Right renal pelvis (tissue), 4 donors: ENCODE data around the gene FAM20B. TPM values are rescaled to one million over a fixed set of nuclear protein-coding genes. Genes with fewer than 3 reads are reported as not detected.
"Not testable (repeated sequence)": the region's sequence is repeated elsewhere in the genome, so short reads cannot be mapped to it uniquely, and the experiment has no call there.

Experiments
- DNase-seq, 4 donors: peaks; one replicate each; pipeline ENCODE4 v3.0.0-alpha.2; 2013; ENCODE audit warnings: low read depth in 4 of 4, low spot score in 3 of 4, missing footprints in 1 of 4
- polyA plus RNA-seq, 4 donors: library from polyadenylated mRNA; unstranded; fragments of 120-200 nt; gene quantifications; one replicate each; pipeline ENCODE4 v1.2.1, GENCODE V29; 2013; ENCODE audit not compliant: insufficient read length in 4 of 4

FAM20B gene
- polyA plus RNA-seq = 10 to 100 TPM; 41.9 to 47.7 (median 46.8) TPM

GRCh38 chr1:179025125-179025974 is at the start of gene FAM20B:
TSS of gene FAM20B (plus strand) at chr1:179025894. CDS start at chr1:179043848, 17,954 bp downstream.
- peak; percentile 79 to 87 (median 82) for DNase-seq

GRCh38 chr1:178976541-178976940 is 49.2 kb upstream of the FAM20B start:
- no peak for DNase-seq

- DNase-seq = no peak
Measured at GRCh38 chr1:178986204-178986603, 39.5 kb upstream of the FAM20B start.

- not testable (repeated sequence) for DNase-seq
Measured at GRCh38 chr1:178988198-178988597, 37.5 kb upstream of the FAM20B start.

- no peak for DNase-seq
Measured at GRCh38 chr1:178993559-178993958, 32.1 kb upstream of the FAM20B start.

GRCh38 chr1:178997428-178997827 is 28.3 kb upstream of the FAM20B start:
- DNase-seq = no peak

GRCh38 chr1:178998295-178998694 is 27.4 kb upstream of the FAM20B start:
- DNase-seq = no peak

GRCh38 chr1:178999061-178999460 is 26.6 kb upstream of the FAM20B start:
- DNase-seq = no peak

- no peak for DNase-seq
Measured at GRCh38 chr1:179001451-179001850, 24.2 kb upstream of the FAM20B start.

GRCh38 chr1:179002064-179002463 is 23.6 kb upstream of the FAM20B start:
- DNase-seq = not testable (repeated sequence)

- DNase-seq = peak in 3 of 4 donors; percentile 76 to 79 (median 77)
Measured at GRCh38 chr1:179002552-179003345, 22.9 kb upstream of the FAM20B start.

- no peak for DNase-seq
Measured at GRCh38 chr1:179003512-179004066, 22.1 kb upstream of the FAM20B start.

GRCh38 chr1:179007233-179007632 is 18.5 kb upstream of the FAM20B start:
- DNase-seq = no peak

- no peak for DNase-seq
Measured at GRCh38 chr1:179010671-179011070, 15.0 kb upstream of the FAM20B start.

- no peak for DNase-seq
Measured at GRCh38 chr1:179012038-179012437, 13.7 kb upstream of the FAM20B start.

- no peak for DNase-seq
Measured at GRCh38 chr1:179014123-179014522, 11.6 kb upstream of the FAM20B start.

- DNase-seq = no peak
Measured at GRCh38 chr1:179015396-179015795, 10.3 kb upstream of the FAM20B start.

- peak in 1 of 4 donors; percentile 25 for DNase-seq
Measured at GRCh38 chr1:179016706-179017382, 8.8 kb upstream of the FAM20B start.

GRCh38 chr1:179017383-179018326 is 8.0 kb upstream of the FAM20B start:
- DNase-seq = no peak
